ENCODE results near the gene IVNS1ABP.

DNA sequence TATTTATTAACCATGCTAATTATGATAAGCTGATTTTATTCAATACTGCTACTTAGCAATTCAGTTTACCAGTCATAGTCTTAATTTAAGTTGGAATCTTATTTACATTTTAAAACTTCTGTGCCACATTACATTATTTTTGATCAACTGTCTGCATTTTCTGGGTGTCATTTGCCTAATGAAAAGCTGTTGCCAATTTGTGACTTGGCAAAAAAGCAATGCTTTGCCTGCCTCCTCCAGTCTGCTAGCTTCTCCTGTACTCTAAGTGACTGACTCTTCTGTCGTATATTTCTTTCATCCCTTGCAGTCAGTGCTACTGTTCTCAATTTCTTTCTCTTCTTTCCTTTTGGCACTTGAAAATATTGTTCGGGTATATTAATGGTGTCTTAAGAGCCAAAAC is 5.6 kb upstream of the IVNS1ABP start:
- TF ChIP-seq, protein P1, sequence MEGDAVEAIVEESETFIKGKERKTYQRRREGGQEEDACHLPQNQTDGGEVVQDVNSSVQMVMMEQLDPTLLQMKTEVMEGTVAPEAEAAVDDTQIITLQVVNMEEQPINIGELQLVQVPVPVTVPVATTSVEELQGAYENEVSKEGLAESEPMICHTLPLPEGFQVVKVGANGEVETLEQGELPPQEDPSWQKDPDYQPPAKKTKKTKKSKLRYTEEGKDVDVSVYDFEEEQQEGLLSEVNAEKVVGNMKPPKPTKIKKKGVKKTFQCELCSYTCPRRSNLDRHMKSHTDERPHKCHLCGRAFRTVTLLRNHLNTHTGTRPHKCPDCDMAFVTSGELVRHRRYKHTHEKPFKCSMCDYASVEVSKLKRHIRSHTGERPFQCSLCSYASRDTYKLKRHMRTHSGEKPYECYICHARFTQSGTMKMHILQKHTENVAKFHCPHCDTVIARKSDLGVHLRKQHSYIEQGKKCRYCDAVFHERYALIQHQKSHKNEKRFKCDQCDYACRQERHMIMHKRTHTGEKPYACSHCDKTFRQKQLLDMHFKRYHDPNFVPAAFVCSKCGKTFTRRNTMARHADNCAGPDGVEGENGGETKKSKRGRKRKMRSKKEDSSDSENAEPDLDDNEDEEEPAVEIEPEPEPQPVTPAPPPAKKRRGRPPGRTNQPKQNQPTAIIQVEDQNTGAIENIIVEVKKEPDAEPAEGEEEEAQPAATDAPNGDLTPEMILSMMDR (CRISPR knock-in tag; IDR thresholded peaks at IDR 0.05) = no peak
- TF ChIP-seq HDAC2 (CRISPR knock-in tag; IDR thresholded peaks at IDR 0.05) = no peak
- TF ChIP-seq ZSCAN31 (CRISPR knock-in tag; IDR thresholded peaks at IDR 0.05; ENCODE audit: low read depth) = no peak
- TF ChIP-seq TCF12 (IDR thresholded peaks at IDR 0.05) = no peak
- TF ChIP-seq TCF12 (CRISPR knock-in tag; IDR thresholded peaks at IDR 0.05) = no peak
- no peak for TF ChIP-seq REL (CRISPR knock-in tag; conservative IDR thresholded peaks at IDR 0.05)
- no peak for TF ChIP-seq NFE2L1 (CRISPR knock-in tag; IDR thresholded peaks at IDR 0.05; ENCODE audit: borderline replicate concordance)
- no peak for TF ChIP-seq AHR (CRISPR knock-in tag; IDR thresholded peaks at IDR 0.05)
- TF ChIP-seq ZNF513 (CRISPR knock-in tag; conservative IDR thresholded peaks at IDR 0.05) = no peak

All from HepG2 (cell line).